Neuron (in vitro differentiated cells): Measurements from ENCODE around the gene PROSER3.

Experiments
- H2AFZ ChIP-seq: one replicate; pipeline ENCODE4 v1.6.1; 2013; ENCODE audit warnings: low read depth, mild to moderate bottlenecking, inconsistent platforms, low read length, moderate library complexity
- H3K27me3 ChIP-seq: one replicate; pipeline ENCODE4 v1.6.1; 2013; ENCODE audit warnings: low read length; ENCODE audit not compliant: insufficient read depth
- H3K36me3 ChIP-seq: one replicate; pipeline ENCODE4 v1.6.1; 2013; ENCODE audit warnings: low read length; ENCODE audit not compliant: insufficient read depth
- H3K4me1 ChIP-seq: one replicate; pipeline ENCODE4 v1.6.1; 2013; ENCODE audit warnings: low read length; ENCODE audit not compliant: insufficient read depth
- H3K4me3 ChIP-seq: 2 replicates; pipeline ENCODE4 v1.5.1; 2013; ENCODE audit warnings: mild to moderate bottlenecking, low read length, moderate library complexity
- H3K9me3 ChIP-seq: one replicate; pipeline ENCODE4 v1.6.1; 2013; ENCODE audit warnings: low read length

Gene PROSER3

GRCh38 chr19:35736913-35737886 lies 20.8 kb upstream of the PROSER3 start:
- Histone ChIP-seq H2AFZ (no peak overlapping the region), H3K36me3 (peaks cover 52% of the 10 kb centered on the region), H3K4me1 (peaks cover 5% of the 10 kb centered on the region), H3K4me3 (no peak overlapping the region), H3K9me3 (no peaks in the 10 kb centered on the region), H3K27me3 (no peaks in the 10 kb centered on the region)

GRCh38 chr19:35738021-35738886 lies 19.7 kb upstream of the PROSER3 start:
- no peak overlapping the region for H3K4me3 ChIP-seq
- no peaks in the 10 kb centered on the region for H3K9me3 ChIP-seq
- no peaks in the 10 kb centered on the region for H3K27me3 ChIP-seq
- no peak overlapping the region for H2AFZ ChIP-seq
- peaks cover 50% of the 10 kb centered on the region for H3K36me3 ChIP-seq
- peaks cover 5% of the 10 kb centered on the region for H3K4me1 ChIP-seq

- H3K4me1 ChIP-seq = peaks cover 5% of the 10 kb centered on the region
- no peak overlapping the region for H2AFZ ChIP-seq
- peaks cover 44% of the 10 kb centered on the region for H3K36me3 ChIP-seq
- no peak overlapping the region for H3K4me3 ChIP-seq
- no peaks in the 10 kb centered on the region for H3K27me3 ChIP-seq
- no peaks in the 10 kb centered on the region for H3K9me3 ChIP-seq
These were observed 19.1 kb upstream of the PROSER3 start for GRCh38 chr19:35738887-35739229.

- no peaks in the 10 kb centered on the region for H3K27me3 ChIP-seq
- H3K4me1 ChIP-seq = peaks cover 11% of the 10 kb centered on the region
- H3K4me3 ChIP-seq = peak overlapping the region; percentile 63
- H3K36me3 ChIP-seq = peaks cover 38% of the 10 kb centered on the region
- H3K9me3 ChIP-seq = no peaks in the 10 kb centered on the region
- no peak overlapping the region for H2AFZ ChIP-seq
These were observed 18.5 kb upstream of the PROSER3 start for GRCh38 chr19:35739275-35740107.

- no peak overlapping the region for H2AFZ ChIP-seq
- no peaks in the 10 kb centered on the region for H3K27me3 ChIP-seq
- peaks cover 13% of the 10 kb centered on the region for H3K4me1 ChIP-seq
- peaks cover 33% of the 10 kb centered on the region for H3K36me3 ChIP-seq
- H3K9me3 ChIP-seq = no peaks in the 10 kb centered on the region
- H3K4me3 ChIP-seq = peak overlapping the region; percentile 63
These were observed 17.9 kb upstream of the PROSER3 start for GRCh38 chr19:35740108-35740422.

- Histone ChIP-seq H3K4me3 (peak overlapping the region; percentile 63), H3K9me3 (no peaks in the 10 kb centered on the region), H3K36me3 (peaks cover 29% of the 10 kb centered on the region), H3K27me3 (no peaks in the 10 kb centered on the region), H2AFZ (peak overlapping the region; percentile 1), H3K4me1 (peaks cover 13% of the 10 kb centered on the region)
These were observed 17.4 kb upstream of the PROSER3 start for GRCh38 chr19:35740423-35741202.

- Histone ChIP-seq H3K36me3 (peaks cover 28% of the 10 kb centered on the region), H3K27me3 (no peaks in the 10 kb centered on the region), H3K4me3 (peak overlapping the region; percentile 38), H3K9me3 (no peaks in the 10 kb centered on the region), H3K4me1 (peaks cover 17% of the 10 kb centered on the region), H2AFZ (peak overlapping the region; percentile 1)
These were observed 16.8 kb upstream of the PROSER3 start for GRCh38 chr19:35741203-35741515.

GRCh38 chr19:35742121-35742724 lies 15.8 kb upstream of the PROSER3 start, which contains the start of gene IGFLR1:
Gene IGFLR1 (minus strand): TSS chr19:35742452. CDS start chr19:35741180, 1,272 bp downstream.
- Histone ChIP-seq H3K9me3 (no peaks in the 10 kb centered on the region), H3K4me1 (peaks cover 22% of the 10 kb centered on the region), H3K4me3 (peak within 1 kb of the TSS; percentile 38), H3K36me3 (peaks cover 20% of the 10 kb centered on the region), H3K27me3 (no peaks in the 10 kb centered on the region), H2AFZ (no peak within 1 kb of the TSS)

- Histone ChIP-seq H3K27me3 (no peaks in the 10 kb centered on the region), H3K36me3 (peaks cover 5% of the 10 kb centered on the region), H3K4me3 (peak overlapping the region; percentile 87), H2AFZ (no peak overlapping the region), H3K9me3 (no peaks in the 10 kb centered on the region), H3K4me1 (peaks cover 26% of the 10 kb centered on the region)
These were observed 14.1 kb upstream of the PROSER3 start for GRCh38 chr19:35743640-35744429.

- Histone ChIP-seq H3K36me3 (peaks cover 4% of the 10 kb centered on the region), H3K4me3 (peak overlapping the region; percentile 87), H3K27me3 (no peaks in the 10 kb centered on the region), H3K9me3 (no peaks in the 10 kb centered on the region), H3K4me1 (peaks cover 28% of the 10 kb centered on the region), H2AFZ (peak overlapping the region; percentile 37)
These were observed 13.3 kb upstream of the PROSER3 start for GRCh38 chr19:35744430-35745327.
